ENCODE data around the gene EPHB6. TPM values are rescaled to one million over a fixed set of nuclear protein-coding genes. Genes with fewer than 3 reads are reported as not detected.

EPHB6 gene
- total and polyA plus RNA-seq, 10 of the 15 experiments (the other 5 are each of a cell fraction or from before 2014, with no cell fraction given): 0.06 to 1.3 (median 0.37) TPM; not detected in 2

GRCh38 chr7:142918901-142919300 is 64.0 kb downstream of the EPHB6 start (continued):
- TF ChIP-seq, protein P1, sequence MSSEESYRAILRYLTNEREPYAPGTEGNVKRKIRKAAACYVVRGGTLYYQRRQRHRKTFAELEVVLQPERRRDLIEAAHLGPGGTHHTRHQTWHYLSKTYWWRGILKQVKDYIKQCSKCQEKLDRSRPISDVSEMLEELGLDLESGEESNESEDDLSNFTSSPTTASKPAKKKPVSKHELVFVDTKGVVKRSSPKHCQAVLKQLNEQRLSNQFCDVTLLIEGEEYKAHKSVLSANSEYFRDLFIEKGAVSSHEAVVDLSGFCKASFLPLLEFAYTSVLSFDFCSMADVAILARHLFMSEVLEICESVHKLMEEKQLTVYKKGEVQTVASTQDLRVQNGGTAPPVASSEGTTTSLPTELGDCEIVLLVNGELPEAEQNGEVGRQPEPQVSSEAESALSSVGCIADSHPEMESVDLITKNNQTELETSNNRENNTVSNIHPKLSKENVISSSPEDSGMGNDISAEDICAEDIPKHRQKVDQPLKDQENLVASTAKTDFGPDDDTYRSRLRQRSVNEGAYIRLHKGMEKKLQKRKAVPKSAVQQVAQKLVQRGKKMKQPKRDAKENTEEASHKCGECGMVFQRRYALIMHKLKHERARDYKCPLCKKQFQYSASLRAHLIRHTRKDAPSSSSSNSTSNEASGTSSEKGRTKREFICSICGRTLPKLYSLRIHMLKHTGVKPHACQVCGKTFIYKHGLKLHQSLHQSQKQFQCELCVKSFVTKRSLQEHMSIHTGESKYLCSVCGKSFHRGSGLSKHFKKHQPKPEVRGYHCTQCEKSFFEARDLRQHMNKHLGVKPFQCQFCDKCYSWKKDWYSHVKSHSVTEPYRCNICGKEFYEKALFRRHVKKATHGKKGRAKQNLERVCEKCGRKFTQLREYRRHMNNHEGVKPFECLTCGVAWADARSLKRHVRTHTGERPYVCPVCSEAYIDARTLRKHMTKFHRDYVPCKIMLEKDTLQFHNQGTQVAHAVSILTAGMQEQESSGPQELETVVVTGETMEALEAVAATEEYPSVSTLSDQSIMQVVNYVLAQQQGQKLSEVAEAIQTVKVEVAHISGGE (CRISPR knock-in tag; IDR thresholded peaks at IDR 0.05): no peak
- no peak for TF ChIP-seq CHD4 (IDR thresholded peaks at IDR 0.05)
- TF ChIP-seq, protein P2, sequence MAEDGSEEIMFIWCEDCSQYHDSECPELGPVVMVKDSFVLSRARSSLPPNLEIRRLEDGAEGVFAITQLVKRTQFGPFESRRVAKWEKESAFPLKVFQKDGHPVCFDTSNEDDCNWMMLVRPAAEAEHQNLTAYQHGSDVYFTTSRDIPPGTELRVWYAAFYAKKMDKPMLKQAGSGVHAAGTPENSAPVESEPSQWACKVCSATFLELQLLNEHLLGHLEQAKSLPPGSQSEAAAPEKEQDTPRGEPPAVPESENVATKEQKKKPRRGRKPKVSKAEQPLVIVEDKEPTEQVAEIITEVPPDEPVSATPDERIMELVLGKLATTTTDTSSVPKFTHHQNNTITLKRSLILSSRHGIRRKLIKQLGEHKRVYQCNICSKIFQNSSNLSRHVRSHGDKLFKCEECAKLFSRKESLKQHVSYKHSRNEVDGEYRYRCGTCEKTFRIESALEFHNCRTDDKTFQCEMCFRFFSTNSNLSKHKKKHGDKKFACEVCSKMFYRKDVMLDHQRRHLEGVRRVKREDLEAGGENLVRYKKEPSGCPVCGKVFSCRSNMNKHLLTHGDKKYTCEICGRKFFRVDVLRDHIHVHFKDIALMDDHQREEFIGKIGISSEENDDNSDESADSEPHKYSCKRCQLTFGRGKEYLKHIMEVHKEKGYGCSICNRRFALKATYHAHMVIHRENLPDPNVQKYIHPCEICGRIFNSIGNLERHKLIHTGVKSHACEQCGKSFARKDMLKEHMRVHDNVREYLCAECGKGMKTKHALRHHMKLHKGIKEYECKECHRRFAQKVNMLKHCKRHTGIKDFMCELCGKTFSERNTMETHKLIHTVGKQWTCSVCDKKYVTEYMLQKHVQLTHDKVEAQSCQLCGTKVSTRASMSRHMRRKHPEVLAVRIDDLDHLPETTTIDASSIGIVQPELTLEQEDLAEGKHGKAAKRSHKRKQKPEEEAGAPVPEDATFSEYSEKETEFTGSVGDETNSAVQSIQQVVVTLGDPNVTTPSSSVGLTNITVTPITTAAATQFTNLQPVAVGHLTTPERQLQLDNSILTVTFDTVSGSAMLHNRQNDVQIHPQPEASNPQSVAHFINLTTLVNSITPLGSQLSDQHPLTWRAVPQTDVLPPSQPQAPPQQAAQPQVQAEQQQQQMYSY (CRISPR knock-in tag; IDR thresholded peaks at IDR 0.05): no peak
- TF ChIP-seq RB1 (IDR thresholded peaks at IDR 0.05; ENCODE audit: borderline replicate concordance): no peak
- TF ChIP-seq TBL1XR1 (IDR thresholded peaks at IDR 0.05; ENCODE audit: low read depth, low read length): no peak

DNA sequence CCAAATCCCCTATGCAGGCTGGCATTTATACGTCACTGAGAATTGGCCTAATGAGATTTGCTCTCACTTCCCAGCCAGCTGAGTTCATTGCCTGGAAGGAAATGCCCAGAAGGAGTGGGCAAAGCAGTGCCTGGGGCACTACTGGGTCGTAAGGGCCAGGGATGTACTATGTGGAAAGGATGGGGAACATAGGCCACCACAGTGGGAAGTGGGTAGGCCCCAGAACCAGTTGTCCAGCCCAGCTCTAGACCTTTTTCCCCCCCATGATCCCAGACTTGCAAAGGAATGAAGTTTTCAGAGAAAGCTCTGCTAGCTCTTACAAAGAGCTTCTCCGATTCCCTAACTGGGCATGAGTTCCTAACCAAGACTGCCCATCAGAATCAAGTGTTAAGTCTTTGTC is 64.8 kb downstream of the EPHB6 start:
- no peaks in the 10 kb centered on the region for H3K4me1 ChIP-seq (ENCODE audit: control insufficient read depth, insufficient read depth, low read length)
- no peaks in the 10 kb centered on the region for H4K20me1 ChIP-seq (ENCODE audit: control insufficient read depth, insufficient read depth)
- ChIA-PET SMC1A (ENCODE audit: uncharacterized antibody, unreplicated experiment) (no interaction called here), RAD21 (ENCODE audit: unreplicated experiment) (no interaction called here), POLR2A (no interaction called here), CTCF (interaction anchor here (2.8 kb wide), 1 partner anchor 83 kb away, joined by 7 read pairs; no protein-coding TSS in a partner anchor)
- no peak overlapping the region for H3K9ac ChIP-seq (ENCODE audit: control insufficient read depth, insufficient read depth, low read length)
- FAIRE-seq (no peak), DNase-seq (ENCODE audit: low read depth, low spot score) (no peak), ATAC-seq (no peak)
- H3K79me2 ChIP-seq (ENCODE audit: control insufficient read depth, insufficient read depth, low read length): no peaks in the 10 kb centered on the region
- peaks cover 0 to 3% of the 10 kb centered on the region in 2 experiments; a peak in 2 of 4 replicates for H3K27me3 ChIP-seq (replicated peaks in 1 of 2; ENCODE audit: control insufficient read depth in 2 of 2, insufficient read depth in 2 of 2, low read length in 1 of 2)
- intact Hi-C loops (cut with micrococcal nuclease; ENCODE audit: unreplicated experiment): no loop called here
- H3K36me3 ChIP-seq (ENCODE audit: control insufficient read depth in 2 of 2, insufficient read depth in 2 of 2, low read length in 1 of 2): no peaks in the 10 kb centered on the region
- no peak overlapping the region for H2AFZ ChIP-seq (ENCODE audit: control insufficient read depth, low read depth, low read length)
- no TSS peak for BruUV-seq (replicated peaks)
- in situ Hi-C loops (cut with MboI): no loop called here
- no peak overlapping the region for H3K4me2 ChIP-seq (ENCODE audit: control insufficient read depth, insufficient read depth)
- no peaks in the 10 kb centered on the region for H3K9me3 ChIP-seq (replicated peaks; ENCODE audit: control insufficient read depth, insufficient read depth, low read length)
- 24% methylated on average over 3 of the region's 3 CpGs for WGBS (ENCODE audit: insufficient coverage, insufficient replicate concordance, low lambda C conversion rate, missing lambda C conversion rate)
- no peak overlapping the region for H3K27ac ChIP-seq (ENCODE audit: control insufficient read depth, insufficient read depth)
- H3K4me3 ChIP-seq: no peak overlapping the region
- TF ChIP-seq MXI1 (IDR thresholded peaks at IDR 0.05; ENCODE audit: low read depth, low read length) (no peak), ZBTB40 (IDR thresholded peaks at IDR 0.05; ENCODE audit: borderline replicate concordance) (no peak), EZH2 (IDR thresholded peaks at IDR 0.05; ENCODE audit: borderline replicate concordance, control insufficient read depth, low read depth, low read length) (no peak), RCOR1 (conservative IDR thresholded peaks at IDR 0.05; ENCODE audit: low read depth, low read length) (no peak)
- TF ChIP-seq, protein P3, sequence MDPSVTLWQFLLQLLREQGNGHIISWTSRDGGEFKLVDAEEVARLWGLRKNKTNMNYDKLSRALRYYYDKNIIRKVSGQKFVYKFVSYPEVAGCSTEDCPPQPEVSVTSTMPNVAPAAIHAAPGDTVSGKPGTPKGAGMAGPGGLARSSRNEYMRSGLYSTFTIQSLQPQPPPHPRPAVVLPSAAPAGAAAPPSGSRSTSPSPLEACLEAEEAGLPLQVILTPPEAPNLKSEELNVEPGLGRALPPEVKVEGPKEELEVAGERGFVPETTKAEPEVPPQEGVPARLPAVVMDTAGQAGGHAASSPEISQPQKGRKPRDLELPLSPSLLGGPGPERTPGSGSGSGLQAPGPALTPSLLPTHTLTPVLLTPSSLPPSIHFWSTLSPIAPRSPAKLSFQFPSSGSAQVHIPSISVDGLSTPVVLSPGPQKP (IDR thresholded peaks at IDR 0.05; ENCODE audit: low read depth, low read length): no peak
